Heart right ventricle (tissue), 16 donors: ENCODE data around the gene HS1BP3. TPM values are rescaled to one million over a fixed set of nuclear protein-coding genes. Genes with fewer than 3 reads are reported as not detected.

Experiments used
- ATAC-seq, 8 donors: fragments of 200-7000 bp; cut with Tn5 transposase; one replicate each; pipeline ENCODE4 v1.9.1; 2020; ENCODE audit warnings: mild to moderate bottlenecking in 8 of 8, moderate library complexity in 8 of 8, moderate number of reproducible peaks in 1 of 8
- DNase-seq, 2 donors: peaks; one replicate each; pipeline ENCODE4 v3.0.0-alpha.2; 2020
- H3K27ac ChIP-seq, 10 donors: fragments of 200-600 bp; sonication (generic) in 2 of 10; one replicate each; pipeline versions ENCODE4 v1.5.0 to v1.8.0; 2020 to 2022; ENCODE audit warnings: mild to moderate bottlenecking in 3 of 10
- H3K27me3 ChIP-seq, 7 donors: fragments of 200-600 bp; one replicate each; pipeline ENCODE4 v1.8.0; 2021 to 2022; ENCODE audit warnings: mild to moderate bottlenecking in 2 of 7
- H3K36me3 ChIP-seq, 9 donors: fragments of 200-600 bp; sonication (generic) in 1 of 9; one replicate each; pipeline versions ENCODE4 v1.5.0 to v1.8.0; 2020 to 2022; ENCODE audit warnings: mild to moderate bottlenecking in 2 of 9
- H3K4me1 ChIP-seq, 9 donors: fragments of 200-600 bp; sonication (generic) in 1 of 9; one replicate each; pipeline versions ENCODE4 v1.5.0 to v1.8.0; 2020 to 2022; ENCODE audit warnings: mild to moderate bottlenecking in 4 of 9
- H3K4me3 ChIP-seq, 10 donors: fragments of 200-600 bp; sonication (generic) in 2 of 10; one replicate each; pipeline versions ENCODE4 v1.5.0 to v1.8.0; 2020 to 2022; ENCODE audit warnings: mild to moderate bottlenecking in 7 of 10, moderate library complexity in 2 of 10
- H3K9me3 ChIP-seq, 11 donors: fragments of 200-600 bp in 10 of 11; sonication (generic) in 2 of 11; one replicate each; pipeline versions ENCODE4 v1.5.0 to v1.8.0; 2013 to 2022; ENCODE audit warnings: mild to moderate bottlenecking in 2 of 11, control low read depth in 1 of 11, moderate library complexity in 1 of 11
- WGBS, 2 donors: extraction: QIAGEN DNeasy Blood & Tissue Kit; methylation state at CpG; one replicate each; pipeline ENCODE4 v1.1.7; 2013; ENCODE audit warnings: inconsistent platforms in 1 of 2; 5-methylcytosine and 5-hydroxymethylcytosine counted together
- intact Hi-C, 10 donors: fragments of 100-400 bp; cut with DNase I; formaldehyde crosslinking; loops; one replicate each; pipeline versions ENCODE4 v1.11.1 to v1.14.2; 2022
- polyA plus RNA-seq, 2 donors: library from polyadenylated mRNA; stranded (reverse); fragments of 200-250 nt; gene quantifications; one replicate each; pipeline ENCODE4 v1.2.3, GENCODE V29; 2013
- total RNA-seq, 10 donors: library from RNA; stranded (reverse); fragmentation: NEBNext Ultra II Directional in 3 of 10; extraction: Animal tissue kit (Norgen Biotek cat#: 25700) in 3 of 10; gene quantifications; one replicate each; pipeline versions ENCODE4 v1.2.1 to v1.2.4, GENCODE V29; 2021 to 2023
- TF ChIP-seq, protein P1 (sequence below), 9 donors: fragments of 200-600 bp; sonication (generic) in 2 of 9; IDR thresholded peaks; one replicate each; pipeline versions ENCODE4 v1.5.0 to v1.8.0; 2021 to 2022; ENCODE audit warnings: antibody characterized with exemption in 9 of 9, mild to moderate bottlenecking in 5 of 9, moderate library complexity in 1 of 9
- donor health status: Arrhythmogenic right ventricular cardiomyopathy.
- donor health status: ischemic (EF 13 %, LVEDD 7.1; RV severe dilation, severe dysfunction).
- donor health status: healthy with polysubstance abuse.
- donor health status: DM: no; HTN: yes; CAD: no.
- donor health status: DM: no; HTN: no; CAD: no.
- donor health status: ischemic (EF 25% LVEDD 6.9; RV normal size, moderate dysfunction).
- donor health status: ischemic (EF 25% LVEDD 5.7; RV mildly dilated, moderate dysfunction).
- donor health status: healthy.
- donor health status: DM: yes; HTN: yes; CAD: no.
- donor health status: Ischemic cardiomyopathy.
- donor health status: ischemic (EF 35%, LVEDD 5.7; RV mildly dilated, moderate dysfunction).
- donor health status: nonischemic (EF 11% LVEDD 7.7; RV severe dilation, severe dysfunction).
- donor health status: DM: yes; HTN: yes; CAD: no.
- donor health status: PGD.
- donor health status: ischemic (EF 29% LVEDD 5.4; RV normal size, mild dysfunction).
- donor health status: nonischemic (EF 23%, LVEDD 6.1; RV moderate dilation, normal function).

HS1BP3 gene
- total and polyA plus RNA-seq, 12 donors, result 11.3 to 26.3 (median 16.5) TPM

DNA sequence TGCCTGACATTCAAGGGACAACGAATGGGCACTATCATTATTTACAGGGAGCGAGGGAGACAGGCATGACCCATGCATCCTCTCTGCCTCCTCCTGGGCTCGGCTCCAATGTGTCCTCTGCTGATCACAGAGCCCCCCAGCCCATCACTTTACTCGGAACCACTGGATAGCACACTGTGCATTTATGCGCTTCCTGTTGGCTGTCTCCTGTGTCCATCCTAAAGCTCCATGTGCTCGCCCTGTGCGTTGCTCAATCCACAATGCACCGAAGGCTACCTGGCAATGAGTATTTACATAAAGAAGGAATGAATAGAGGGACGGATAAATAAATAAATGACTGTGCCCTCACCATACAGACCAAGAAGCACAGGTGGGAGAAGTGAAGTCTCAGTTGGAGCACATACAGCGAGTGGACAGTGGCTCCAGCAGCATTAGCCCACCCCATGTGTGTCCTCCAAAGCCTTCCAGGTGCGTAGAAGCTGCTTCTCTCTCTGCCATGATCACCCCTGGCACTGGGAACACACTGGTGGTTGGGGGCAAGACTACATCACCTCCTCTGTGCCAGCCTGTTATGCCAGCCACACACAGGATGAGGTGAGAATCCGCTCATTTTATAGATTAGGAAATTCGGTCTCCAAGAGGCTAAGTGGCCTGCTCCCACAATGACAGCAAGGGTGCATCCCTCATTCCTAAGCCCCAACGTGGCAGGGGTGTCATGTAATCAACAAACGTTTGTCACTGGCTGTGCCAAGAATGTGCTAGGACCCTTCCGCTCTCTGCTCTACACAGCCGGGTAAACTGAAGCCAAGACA lies 13.7 kb upstream of the HS1BP3 start:
- DNase-seq (no peak), ATAC-seq (no peak)
- Histone ChIP-seq H3K36me3 (no peaks in the 10 kb centered on the region), H3K27ac (no peak overlapping the region), H3K4me3 (peak overlapping the region in 1 of 10 donors; percentile 6), H3K27me3 (peaks cover 25 to 97% (median 94%) of the 10 kb centered on the region in 7 donors), H3K4me1 (peaks cover 0 to 31% (median 20%) of the 10 kb centered on the region in 9 donors), H3K9me3 (no peaks in the 10 kb centered on the region)
- TF ChIP-seq, protein P1, sequence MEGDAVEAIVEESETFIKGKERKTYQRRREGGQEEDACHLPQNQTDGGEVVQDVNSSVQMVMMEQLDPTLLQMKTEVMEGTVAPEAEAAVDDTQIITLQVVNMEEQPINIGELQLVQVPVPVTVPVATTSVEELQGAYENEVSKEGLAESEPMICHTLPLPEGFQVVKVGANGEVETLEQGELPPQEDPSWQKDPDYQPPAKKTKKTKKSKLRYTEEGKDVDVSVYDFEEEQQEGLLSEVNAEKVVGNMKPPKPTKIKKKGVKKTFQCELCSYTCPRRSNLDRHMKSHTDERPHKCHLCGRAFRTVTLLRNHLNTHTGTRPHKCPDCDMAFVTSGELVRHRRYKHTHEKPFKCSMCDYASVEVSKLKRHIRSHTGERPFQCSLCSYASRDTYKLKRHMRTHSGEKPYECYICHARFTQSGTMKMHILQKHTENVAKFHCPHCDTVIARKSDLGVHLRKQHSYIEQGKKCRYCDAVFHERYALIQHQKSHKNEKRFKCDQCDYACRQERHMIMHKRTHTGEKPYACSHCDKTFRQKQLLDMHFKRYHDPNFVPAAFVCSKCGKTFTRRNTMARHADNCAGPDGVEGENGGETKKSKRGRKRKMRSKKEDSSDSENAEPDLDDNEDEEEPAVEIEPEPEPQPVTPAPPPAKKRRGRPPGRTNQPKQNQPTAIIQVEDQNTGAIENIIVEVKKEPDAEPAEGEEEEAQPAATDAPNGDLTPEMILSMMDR (IDR thresholded peaks at IDR 0.05), result no peak
- intact Hi-C loops, result loop anchor here in 6 of 10 donors (5.0 to 10.0 kb wide), 3 partner anchors 160 to 453 kb away; partner anchors contain the start of gene LDAH (in 1 of the 6)
- WGBS, 2 donors, result 23 to 31% methylated on average over 17 of the region's 17 CpGs

DNA sequence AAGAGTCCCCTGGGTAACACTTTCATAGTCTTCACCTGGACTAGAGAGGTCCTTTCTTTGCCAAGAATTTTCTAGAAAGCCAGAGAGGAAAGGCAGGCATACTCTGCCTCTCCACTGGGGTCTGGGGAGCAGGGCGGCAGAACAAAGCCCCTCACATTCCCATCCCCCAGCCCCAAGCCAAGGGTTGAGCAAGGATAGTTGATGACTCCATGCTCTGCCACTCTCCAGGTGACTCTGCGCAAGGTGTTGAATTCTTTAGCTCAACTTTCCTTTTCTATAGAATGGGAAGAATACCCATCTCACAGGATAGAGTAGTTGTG lies 13.1 kb upstream of the HS1BP3 start:
- peak overlapping the region in 1 of 10 donors; percentile 6 for H3K4me3 ChIP-seq
- TF ChIP-seq, protein P1 (IDR thresholded peaks at IDR 0.05), result no peak
- H3K4me1 ChIP-seq, result peaks cover 0 to 27% (median 20%) of the 10 kb centered on the region in 9 donors
- no peak overlapping the region for H3K27ac ChIP-seq
- peaks cover 25 to 97% (median 94%) of the 10 kb centered on the region in 7 donors for H3K27me3 ChIP-seq
- WGBS, 2 donors, result 33 to 51% methylated on average over 2 of the region's 2 CpGs
- DNase-seq (no peak), ATAC-seq (no peak)
- no peaks in the 10 kb centered on the region for H3K36me3 ChIP-seq
- intact Hi-C loops, result loop anchor here in 6 of 10 donors (5.0 to 10.0 kb wide), 3 partner anchors 161 to 453 kb away; partner anchors contain the start of gene LDAH (in 1 of the 6)
- no peaks in the 10 kb centered on the region for H3K9me3 ChIP-seq

DNA sequence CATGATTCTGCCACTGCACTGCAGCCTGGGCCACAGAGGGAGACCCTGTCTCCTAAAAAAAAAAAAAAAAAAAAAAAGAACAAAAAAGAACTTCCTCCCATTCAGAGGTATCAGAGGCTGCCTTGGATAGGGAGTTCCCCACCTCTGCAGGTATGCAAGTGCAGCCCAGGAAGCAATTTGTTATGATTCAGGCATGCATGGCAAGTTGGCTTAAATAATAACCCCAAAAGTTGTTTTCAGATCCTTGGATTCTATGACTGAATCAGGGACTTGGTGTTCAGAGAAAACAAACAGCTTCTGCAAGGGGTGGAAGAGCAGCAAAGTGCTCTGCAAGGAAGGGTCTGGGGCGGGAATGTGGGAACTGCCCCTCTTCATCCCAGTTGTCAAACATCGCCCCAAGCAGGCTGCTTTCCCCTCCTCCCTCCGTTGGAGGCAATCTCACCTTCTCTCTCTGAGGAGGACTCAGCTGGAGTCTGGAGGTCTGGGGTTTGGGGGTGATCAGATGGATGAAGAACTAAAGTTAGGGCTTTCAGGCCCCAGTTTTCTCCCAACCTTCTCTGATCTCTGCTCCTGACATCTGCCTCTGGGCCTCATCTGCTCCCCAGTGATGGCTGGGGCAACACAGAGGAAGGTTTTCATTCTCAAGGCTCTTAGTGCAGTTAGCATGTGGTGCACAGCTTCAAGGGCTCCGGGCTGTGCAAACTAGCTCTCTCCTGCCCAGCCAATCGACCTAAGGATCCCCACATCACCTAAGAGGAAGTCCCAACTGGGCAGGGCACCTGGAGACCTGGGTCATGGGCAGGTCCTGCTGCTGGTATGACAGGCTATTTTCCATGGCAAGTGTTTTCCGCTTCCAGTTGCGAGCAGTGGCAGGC lies 12.5 kb upstream of the HS1BP3 start:
- DNase-seq (no peak), ATAC-seq (no peak)
- intact Hi-C loops, result loop anchor here in 7 of 10 donors (2.0 to 10.0 kb wide), 5 partner anchors 161 to 454 kb away; partner anchors contain the start of gene LDAH (in 1 of the 7)
- TF ChIP-seq, protein P1 (IDR thresholded peaks at IDR 0.05), result no peak
- Histone ChIP-seq H3K4me3 (no peak overlapping the region), H3K4me1 (peaks cover 0 to 27% (median 20%) of the 10 kb centered on the region in 9 donors), H3K9me3 (no peaks in the 10 kb centered on the region), H3K27ac (no peak overlapping the region), H3K36me3 (no peaks in the 10 kb centered on the region), H3K27me3 (peaks cover 24 to 96% (median 89%) of the 10 kb centered on the region in 7 donors)
- WGBS, 2 donors, result 25 to 39% methylated on average over 7 of the region's 7 CpGs
